Measurements from ENCODE around the gene ZMYND19. TPM values are rescaled to one million over a fixed set of nuclear protein-coding genes. Genes with fewer than 3 reads are reported as not detected.

ZMYND19 gene
- total RNA-seq, 1 experiment from 2014 or later, result 37.0 TPM

GRCh38 chr9:137592767-137593166 lies 2.5 kb upstream of the ZMYND19 start:
- Histone ChIP-seq H3K4me1 (ENCODE audit: control insufficient read depth, insufficient read depth, low read length) (peaks cover 3% of the 10 kb centered on the region; the same call in 1 of the 2 replicates), H3K9me3 (ENCODE audit: control insufficient read depth, insufficient read depth, low read depth, low read length) (no peaks in the 10 kb centered on the region), H3K4me3 (ENCODE audit: low read depth in 2 of 2, low read length in 2 of 2) (no peak overlapping the region), H3K27me3 (ENCODE audit: control insufficient read depth, insufficient read depth, low read length) (no peaks in the 10 kb centered on the region), H3K27ac (ENCODE audit: low read length) (no peak overlapping the region), H3K36me3 (ENCODE audit: control insufficient read depth, insufficient read depth, low read length) (no peaks in the 10 kb centered on the region; the same call in 1 of the 2 replicates)
- no TSS peak for BruUV-seq (replicated peaks)
- CTCF ChIA-PET, result no interaction called here
- POLR2A ChIA-PET, result no interaction called here
- in situ Hi-C loops (cut with HindIII; ENCODE audit: low pct_unique_long_range_greater_than_20kb, low sequenced_read_pairs) (no loop called here), intact Hi-C loops (cut with micrococcal nuclease; ENCODE audit: unreplicated experiment) (no loop called here)
- DNase-seq (ENCODE audit: low read depth, low spot score) (no peak), ATAC-seq (no peak)
- TF ChIP-seq CTCF (IDR thresholded peaks at IDR 0.05) (no peak), POLR2AphosphoS5 (IDR thresholded peaks at IDR 0.05; ENCODE audit: low read depth, low read length) (no peak), TCF7L2 (IDR thresholded peaks at IDR 0.05; ENCODE audit: low read depth, low read length) (no peak), SIN3A (IDR thresholded peaks at IDR 0.05; ENCODE audit: borderline replicate concordance, insufficient read depth, low read depth, low read length) (no peak), REST (IDR thresholded peaks at IDR 0.05; ENCODE audit: insufficient read depth in 1 of 2, low read depth in 2 of 2, low read length in 1 of 2) (no peak)

- ATAC-seq (peak; percentile 52), DNase-seq (ENCODE audit: low read depth, low spot score) (no peak)
- no peaks in the 10 kb centered on the region for H3K27me3 ChIP-seq (ENCODE audit: control insufficient read depth, insufficient read depth, low read length)
- no peak overlapping the region for H3K27ac ChIP-seq (ENCODE audit: low read length)
- BruUV-seq (replicated peaks), result no TSS peak
- no peaks in the 10 kb centered on the region; the same call in 1 of the 2 replicates for H3K36me3 ChIP-seq (ENCODE audit: control insufficient read depth, insufficient read depth, low read length)
- POLR2A ChIA-PET, result interaction anchor here (0.6 kb wide), 1 partner anchor 149 kb away, joined by 3 read pairs; the partner anchor contains the start of gene ENTPD8
- CTCF ChIA-PET, result no interaction called here
- H3K4me3 ChIP-seq (ENCODE audit: low read depth in 2 of 2, low read length in 2 of 2), result peak overlapping the region in 1 of 2 experiments; percentile 57; a peak in 2 of 4 replicates
- peaks cover 3% of the 10 kb centered on the region; the same call in 1 of the 2 replicates for H3K4me1 ChIP-seq (ENCODE audit: control insufficient read depth, insufficient read depth, low read length)
- H3K9me3 ChIP-seq (ENCODE audit: control insufficient read depth, insufficient read depth, low read depth, low read length), result no peaks in the 10 kb centered on the region
- intact Hi-C loops (cut with micrococcal nuclease; ENCODE audit: unreplicated experiment), result no loop called here
- in situ Hi-C loops (cut with HindIII; ENCODE audit: low pct_unique_long_range_greater_than_20kb, low sequenced_read_pairs), result no loop called here
- TF ChIP-seq POLR2AphosphoS5 (IDR thresholded peaks at IDR 0.05; ENCODE audit: low read depth, low read length) (no peak), SIN3A (IDR thresholded peaks at IDR 0.05; ENCODE audit: borderline replicate concordance, insufficient read depth, low read depth, low read length) (no peak), CTCF (IDR thresholded peaks at IDR 0.05) (no peak), TCF7L2 (IDR thresholded peaks at IDR 0.05; ENCODE audit: low read depth, low read length) (no peak), REST (IDR thresholded peaks at IDR 0.05; ENCODE audit: insufficient read depth in 1 of 2, low read depth in 2 of 2, low read length in 1 of 2) (no peak)
Observed at GRCh38 chr9:137590123-137590468, 216 bp downstream of the ZMYND19 start.
